ENCODE data around the gene CLPTM1L.
"Not testable (repeated sequence)": the region's sequence is repeated elsewhere in the genome, so short reads cannot be mapped to it uniquely, and the experiment has no call there.

CLPTM1L gene

DNA sequence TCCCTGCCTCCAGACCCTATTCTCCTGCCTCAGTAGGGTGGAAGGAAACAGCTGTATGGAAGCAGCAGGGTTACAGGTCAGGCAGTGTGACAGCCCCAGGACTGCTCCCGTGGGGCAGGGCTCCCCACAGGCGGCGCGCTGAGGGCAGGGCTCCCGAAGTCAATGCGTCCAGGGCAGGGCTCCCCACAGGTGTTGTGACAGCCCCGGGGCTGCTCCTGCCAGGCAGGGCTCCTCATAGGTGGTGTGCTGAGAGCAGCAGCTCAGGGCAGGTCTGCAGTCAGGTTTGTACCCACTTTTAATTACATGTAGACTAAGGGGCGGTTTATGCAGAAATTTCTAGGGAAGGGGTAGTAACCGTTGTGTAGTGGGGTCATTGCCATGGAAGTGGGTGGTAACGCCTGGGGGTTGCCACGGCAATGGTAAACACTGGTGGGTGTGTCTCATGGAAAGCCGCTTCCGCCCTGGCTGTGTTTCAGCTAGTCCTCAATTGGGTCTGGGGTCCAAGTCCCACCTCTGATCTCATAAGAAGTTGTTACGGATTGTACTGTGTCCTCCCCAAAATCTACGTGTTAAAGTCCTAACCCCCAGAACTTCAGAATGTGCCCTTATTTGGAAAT lies 33.4 kb downstream of the CLPTM1L start:
- no peak for DNase-seq

- DNase-seq = no peak
Observed at GRCh38 chr5:1310118-1310517, 34.8 kb downstream of the CLPTM1L start.

DNA sequence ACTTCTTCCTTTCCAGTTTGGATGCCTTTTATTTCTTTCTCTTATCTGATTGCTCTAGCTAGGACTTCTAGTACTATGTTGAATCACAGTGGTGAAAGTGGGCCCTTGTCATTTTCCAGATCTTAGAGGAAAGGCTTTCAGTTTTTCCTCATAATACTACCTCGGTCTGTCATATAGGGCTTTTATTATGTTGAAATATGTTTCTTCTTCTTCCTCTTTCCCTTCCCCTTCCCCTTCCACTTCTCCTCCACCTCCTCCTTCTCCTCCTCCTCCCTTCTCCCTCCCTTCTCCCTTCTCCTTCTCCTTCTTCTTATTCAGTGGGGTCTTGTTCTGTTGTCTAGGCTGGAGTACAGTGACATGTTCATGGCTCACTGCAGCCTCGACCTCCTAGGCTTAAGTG lies 40.9 kb downstream of the CLPTM1L start:
- no peak for DNase-seq

GRCh38 chr5:1302258-1302657 lies 42.6 kb downstream of the CLPTM1L start:
- DNase-seq = no peak

DNA sequence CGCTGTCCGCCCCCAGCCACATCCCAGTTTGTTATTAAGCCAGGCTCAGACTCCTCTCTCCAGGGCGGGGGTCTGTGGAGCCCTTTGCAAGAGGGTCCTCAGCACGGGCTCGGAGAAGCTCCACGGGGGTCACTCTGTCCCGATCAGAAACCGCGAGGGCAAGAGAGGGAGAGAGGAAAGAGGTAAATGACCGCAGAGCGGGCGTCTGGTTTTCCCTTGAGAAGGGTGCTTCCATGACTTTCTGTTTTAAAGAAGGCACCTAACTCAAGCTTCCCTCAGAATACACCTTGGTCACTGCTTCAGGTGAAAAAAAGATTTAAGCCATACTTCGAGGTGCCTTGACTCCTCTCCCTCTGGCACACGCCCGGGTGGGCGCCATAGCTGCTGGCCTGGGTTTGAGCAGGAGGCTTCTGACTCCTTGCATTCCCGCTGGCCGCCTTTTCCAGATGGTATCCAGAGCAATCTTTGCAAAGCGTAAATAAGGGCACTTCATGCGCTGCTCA lies 44.3 kb downstream of the CLPTM1L start:
- no peak for DNase-seq

GRCh38 chr5:1299961-1300360 lies 44.9 kb downstream of the CLPTM1L start:
- no peak for DNase-seq

DNA sequence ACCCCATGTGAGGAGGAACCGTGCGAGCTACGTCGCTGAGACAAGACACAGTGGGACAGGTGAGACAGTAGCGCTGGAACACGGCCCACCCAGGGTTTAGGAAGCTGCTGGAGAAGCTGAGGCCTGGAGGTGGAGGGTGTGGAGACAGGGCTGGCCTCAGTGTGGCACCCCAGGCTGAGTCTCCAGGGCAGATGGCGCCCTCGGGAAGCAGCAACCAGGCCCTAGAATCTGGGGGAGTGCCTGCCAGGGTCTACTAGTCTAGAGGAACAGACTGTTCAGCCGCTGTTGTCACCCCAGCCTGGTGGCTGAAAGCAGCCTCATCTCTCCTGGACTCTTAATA lies 45.4 kb downstream of the CLPTM1L start:
- no peak for DNase-seq

- DNase-seq = no peak
Observed at GRCh38 chr5:1298723-1299510, 46.0 kb downstream of the CLPTM1L start.

DNA sequence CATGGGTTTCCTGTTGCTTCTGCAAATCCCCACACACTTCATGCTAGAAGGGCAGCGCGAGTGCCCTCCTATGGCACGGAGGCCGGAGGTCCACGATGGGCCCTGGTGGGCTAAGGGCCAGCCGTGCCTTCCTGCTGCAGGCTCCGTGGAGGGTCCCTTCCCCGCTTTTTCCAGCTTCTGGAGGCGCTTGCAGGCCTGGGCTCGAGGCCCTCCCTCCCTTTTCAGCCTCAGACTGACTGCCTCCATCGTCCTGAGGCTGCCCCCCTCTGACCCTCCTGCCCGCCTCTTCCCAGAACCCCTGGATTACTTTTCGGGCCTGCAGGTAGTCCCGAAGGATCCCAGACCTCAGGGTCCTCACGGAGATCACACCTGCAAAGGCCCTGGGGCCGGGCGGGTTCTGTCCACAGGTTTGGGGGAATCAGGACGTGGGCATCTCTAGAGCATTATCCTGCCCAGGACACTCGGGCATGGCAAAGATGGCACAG lies 46.8 kb downstream of the CLPTM1L start:
- no peak for DNase-seq

GRCh38 chr5:1297243-1297642 lies 47.7 kb downstream of the CLPTM1L start:
- DNase-seq = peak; percentile 94

- no peak for DNase-seq
Observed at GRCh38 chr5:1295650-1296037, 49.3 kb downstream of the CLPTM1L start.

- no peak for DNase-seq
Observed at GRCh38 chr5:1294835-1295649, 49.9 kb downstream of the CLPTM1L start, which contains the start of gene TERT. Gene TERT (minus strand): TSS chr5:1295068. CDS start chr5:1294989, 79 bp downstream.

GRCh38 chr5:1294206-1294834 lies 50.6 kb downstream of the CLPTM1L start:
- no peak for DNase-seq

- no peak for DNase-seq
Observed at GRCh38 chr5:1293416-1294205, 51.3 kb downstream of the CLPTM1L start.

- no peak for DNase-seq
Observed at GRCh38 chr5:1292846-1293415, 52.0 kb downstream of the CLPTM1L start.

DNA sequence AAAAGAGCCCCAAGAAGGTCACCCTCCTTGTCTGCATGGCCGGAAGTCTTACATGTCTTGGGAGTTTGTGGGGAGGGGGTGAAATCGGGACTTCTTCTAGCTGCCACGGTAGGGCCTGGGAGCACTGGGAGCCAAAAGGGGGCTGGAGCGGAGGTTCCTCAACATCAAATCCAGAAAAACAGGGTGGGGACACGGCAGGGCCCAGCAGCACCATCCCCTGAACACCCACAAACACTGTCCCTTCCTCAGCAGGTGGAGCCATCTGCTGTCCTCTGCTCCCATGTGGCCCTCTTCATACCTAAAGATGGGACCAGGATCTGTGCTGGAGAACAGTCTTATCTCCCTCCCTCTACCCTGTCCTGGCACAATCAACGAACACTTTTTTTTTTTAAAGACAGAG lies 52.8 kb downstream of the CLPTM1L start:
- DNase-seq = peak; percentile 35

GRCh38 chr5:1291611-1292080 lies 53.3 kb downstream of the CLPTM1L start:
- peak; percentile 66 for DNase-seq

DNA sequence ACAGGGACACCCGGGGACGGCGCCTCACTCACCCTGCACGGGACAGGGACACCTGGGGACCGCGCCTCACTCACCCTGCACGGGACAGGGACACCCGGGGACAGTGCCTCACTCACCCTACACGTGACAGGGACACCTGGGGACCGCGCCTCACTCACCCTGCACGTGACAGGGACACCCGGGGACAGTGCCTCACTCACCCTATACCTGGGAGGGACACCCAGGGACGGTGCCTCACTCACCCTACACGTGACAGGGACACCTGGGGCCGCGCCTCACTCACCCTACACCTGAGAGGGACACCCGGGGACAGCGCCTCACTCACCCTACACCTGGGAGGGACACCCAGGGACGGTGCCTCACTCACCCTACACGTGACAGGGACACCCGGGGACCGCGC lies 53.9 kb downstream of the CLPTM1L start:
- DNase-seq = not testable (repeated sequence)

DNA sequence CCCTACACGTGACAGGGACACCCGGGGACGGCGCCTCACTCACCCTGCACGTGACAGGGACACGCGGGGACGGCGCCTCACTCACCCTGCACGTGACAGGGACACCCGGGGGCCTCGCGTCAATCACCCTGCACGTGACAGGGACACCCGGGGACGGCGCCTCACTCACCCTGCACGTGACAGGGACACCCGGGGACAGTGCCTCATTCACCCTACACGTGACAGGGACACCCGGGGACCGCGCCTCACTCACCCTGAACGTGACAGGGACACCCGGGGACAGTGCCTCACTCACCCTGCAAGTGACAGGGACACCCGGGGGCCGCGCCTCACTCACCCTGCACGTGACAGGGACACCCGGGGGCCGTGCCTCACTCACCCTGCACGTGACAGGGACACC lies 55.3 kb downstream of the CLPTM1L start:
- DNase-seq = not testable (repeated sequence)

DNA sequence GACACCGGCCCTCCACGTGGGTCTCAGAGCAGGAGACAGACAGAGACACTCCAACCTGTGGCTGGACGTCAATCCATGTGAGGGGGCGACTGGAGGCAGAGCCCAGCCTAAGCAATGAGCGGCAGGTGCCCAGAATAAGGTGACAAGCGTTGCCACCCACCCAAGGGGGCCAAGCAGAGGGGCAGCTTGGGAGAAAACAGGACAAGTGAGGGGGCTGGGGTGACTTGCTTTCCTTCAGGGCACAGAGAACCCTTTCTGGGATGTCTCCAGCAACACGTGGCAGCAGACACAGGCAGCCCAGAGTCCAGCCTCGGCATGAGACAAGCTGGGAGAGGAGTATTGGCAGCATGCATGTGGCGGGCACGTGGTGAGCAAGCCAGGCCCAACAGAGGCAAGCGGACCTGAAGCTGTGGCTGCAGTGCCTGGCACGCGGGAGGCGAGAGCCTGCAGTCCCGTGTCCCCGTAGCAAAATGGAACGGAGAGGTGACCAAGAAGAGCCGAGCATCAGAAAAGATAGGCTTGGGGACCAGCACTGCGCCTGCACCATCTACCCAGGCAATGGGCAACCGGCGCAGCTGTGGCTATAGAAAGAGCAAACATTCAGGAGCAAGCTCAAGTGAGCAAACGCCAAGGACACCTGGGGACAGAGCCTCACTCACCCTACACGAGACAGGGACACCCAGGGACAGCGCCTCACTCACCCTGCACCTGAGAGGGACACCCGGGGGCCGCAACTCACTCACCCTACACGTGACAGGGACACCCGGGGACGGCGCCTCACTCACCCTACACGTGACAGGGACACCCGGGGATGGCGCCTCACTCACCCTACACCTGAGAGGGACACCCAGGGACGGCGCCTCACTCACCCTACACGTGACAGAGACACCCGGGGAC lies 56.2 kb downstream of the CLPTM1L start:
- no peak for DNase-seq
